ENCODE results near the gene DNM1L.

The DNM1L gene

DNA sequence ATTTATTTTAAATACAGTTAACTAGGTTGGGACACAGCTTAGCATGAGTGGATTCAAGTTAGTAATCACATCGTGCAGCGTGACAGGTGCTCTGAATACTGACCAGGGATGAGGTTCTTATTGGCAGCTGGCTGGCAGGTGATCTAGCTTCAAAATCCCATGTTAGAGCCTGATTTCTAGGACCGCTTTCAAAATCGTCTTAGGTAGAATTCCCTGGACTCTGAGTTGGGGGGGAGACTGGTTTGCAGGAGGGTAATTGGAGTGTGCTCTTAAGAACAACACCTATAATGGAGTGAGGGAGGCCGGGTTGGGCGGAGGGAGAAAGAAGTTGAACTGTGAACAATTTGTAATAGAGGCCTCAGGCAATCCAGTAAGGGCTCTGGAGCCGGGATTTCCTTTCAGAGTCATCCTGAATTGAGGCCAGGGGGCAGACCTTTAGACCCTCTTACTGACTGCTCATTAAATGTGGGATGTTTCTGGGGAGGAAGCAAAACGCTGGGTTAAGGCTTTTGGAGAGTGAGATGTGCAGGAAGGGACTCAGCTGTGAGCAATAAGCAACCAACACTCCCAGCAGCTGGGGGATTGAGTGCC lies 77.5 kb downstream of the DNM1L start:
- DNase-seq (ENCODE audit: low spot score) = no peak

DNA sequence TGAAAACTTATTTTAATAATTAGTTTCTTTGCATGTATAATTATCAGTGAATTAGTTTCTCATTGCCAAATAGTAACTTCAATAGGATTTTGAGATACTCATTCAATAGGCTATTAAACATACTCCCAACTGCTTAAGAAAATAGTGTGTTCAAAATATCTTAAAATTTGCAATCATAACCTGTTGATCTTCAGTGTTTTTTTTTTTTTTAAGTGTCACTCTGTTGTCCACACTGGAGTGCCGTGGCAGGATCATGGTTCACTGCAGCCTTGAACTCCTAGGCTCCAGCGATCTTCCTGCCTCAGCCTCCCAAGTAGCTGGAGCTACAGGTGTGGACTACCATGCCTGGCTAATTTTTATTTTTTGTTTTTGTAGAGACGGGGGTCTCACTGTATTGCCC lies 78.1 kb downstream of the DNM1L start:
- DNase-seq (ENCODE audit: low spot score) = no peak

DNA sequence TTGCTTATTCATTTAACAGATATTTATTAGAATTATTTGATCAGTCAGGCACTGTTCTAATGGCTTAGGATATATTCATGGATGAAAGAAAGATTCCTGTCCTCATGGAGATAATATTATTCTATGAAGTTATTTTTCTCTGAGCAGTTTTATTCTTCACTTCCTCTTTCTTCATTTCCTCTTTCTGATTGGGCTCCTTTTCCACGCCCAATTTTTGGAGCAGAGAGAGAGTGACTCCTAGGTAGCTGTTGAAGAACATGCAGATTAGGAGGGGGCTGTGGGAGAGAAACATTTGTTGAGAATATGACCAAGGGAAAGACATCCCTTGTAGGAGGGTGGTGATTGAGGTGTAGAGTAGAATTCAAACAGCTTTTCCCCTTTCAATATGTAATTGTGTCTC lies 82.6 kb downstream of the DNM1L start:
- DNase-seq (ENCODE audit: low spot score) = no peak

DNA sequence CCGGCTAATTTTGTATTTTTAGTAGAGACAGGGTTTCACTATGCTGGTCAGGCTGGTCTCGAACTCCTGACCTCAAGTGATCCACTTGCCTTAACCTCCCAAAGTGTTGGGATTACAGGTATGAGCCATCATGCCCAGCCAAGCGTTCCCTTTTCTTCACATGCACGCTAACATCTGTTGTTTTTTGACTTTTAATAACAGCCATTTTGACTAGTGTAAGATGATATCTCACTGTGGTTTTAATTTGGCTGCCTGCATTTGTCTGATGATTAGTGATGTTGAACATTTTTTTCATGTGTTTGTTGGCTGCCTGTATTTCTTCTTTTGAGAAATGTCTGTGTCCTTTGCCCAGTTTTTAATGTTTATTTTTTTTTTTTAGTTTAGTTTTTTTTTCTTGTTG lies 86.8 kb downstream of the DNM1L start:
- no peak for DNase-seq (ENCODE audit: low spot score)

DNA sequence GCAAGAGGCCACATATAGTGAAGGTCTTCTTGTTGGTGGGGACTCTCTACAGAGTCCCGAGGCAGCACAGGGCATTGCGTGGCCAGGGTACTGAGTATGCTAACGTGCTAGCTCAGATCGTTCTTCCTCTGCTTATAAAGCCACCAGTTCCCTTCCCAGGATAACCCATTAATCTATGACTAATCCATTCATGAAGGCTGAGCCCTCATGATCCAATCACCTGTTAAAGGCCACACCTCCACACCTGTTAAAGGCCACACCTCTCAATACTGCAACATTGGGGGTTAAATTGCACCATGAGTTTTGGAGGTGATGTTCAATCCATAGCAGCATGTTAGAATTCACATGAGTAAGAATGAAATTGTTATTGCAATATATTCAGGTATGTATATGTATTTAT lies 89.4 kb downstream of the DNM1L start:
- no peak for DNase-seq (ENCODE audit: low spot score)

DNA sequence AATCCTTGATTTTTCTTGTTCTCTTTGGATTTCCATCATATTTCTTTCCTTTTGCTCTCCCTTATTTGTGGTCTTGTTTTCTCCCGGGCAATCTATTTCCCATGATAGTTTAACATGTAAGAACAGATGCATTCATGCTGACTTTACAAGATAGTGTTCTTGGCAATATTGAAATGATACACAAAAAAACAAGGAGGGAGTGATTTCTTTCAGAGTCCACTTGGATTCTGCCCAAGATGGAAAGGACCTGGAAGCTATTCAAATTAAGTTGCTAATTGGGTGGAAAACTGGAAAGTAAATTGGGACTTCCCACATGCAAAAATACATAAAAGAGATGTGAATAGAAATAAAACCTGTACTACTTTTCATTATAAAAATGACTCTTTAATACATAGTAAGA lies 91.0 kb downstream of the DNM1L start:
- no peak for DNase-seq (ENCODE audit: low spot score)

DNA sequence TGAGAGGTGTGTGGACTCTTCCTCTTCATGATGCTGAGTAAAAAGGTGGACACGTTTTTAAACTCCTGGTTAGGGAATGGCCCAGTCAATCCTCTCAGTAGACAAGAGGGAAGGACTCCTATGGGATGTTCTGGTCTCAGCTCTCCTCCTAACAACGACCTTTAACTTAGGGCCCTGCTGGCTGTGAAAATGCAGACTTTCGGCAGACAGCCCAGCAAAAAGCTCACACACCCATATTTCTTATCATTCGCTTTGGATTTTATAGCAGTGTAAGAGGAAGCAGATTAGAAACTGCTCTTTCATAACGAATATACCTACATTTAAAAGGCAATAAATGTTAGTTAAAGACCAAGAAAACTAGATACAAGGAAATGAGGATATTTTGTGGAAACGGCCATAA lies 94.6 kb downstream of the DNM1L start:
- DNase-seq (ENCODE audit: low spot score) = no peak

DNA sequence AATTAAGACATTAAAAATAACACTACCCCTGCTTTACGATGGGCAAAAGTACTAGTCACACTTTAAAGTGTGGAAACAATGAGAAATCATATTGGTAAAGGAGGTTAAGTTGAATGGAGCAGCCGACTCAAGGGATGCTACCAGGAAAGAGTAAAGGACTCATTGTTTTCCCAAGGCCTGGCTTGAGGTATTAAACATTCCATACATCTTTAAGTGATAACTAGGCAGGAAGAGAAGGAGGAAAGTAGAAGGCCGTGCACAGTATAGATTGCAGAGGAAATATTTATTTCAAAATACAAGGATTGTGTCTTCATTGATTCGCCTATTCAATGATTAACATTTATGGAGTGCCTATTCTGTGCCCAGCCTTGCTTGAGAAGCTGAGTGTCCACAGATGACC lies 97.2 kb downstream of the DNM1L start:
- DNase-seq (ENCODE audit: low spot score) = no peak

DNA sequence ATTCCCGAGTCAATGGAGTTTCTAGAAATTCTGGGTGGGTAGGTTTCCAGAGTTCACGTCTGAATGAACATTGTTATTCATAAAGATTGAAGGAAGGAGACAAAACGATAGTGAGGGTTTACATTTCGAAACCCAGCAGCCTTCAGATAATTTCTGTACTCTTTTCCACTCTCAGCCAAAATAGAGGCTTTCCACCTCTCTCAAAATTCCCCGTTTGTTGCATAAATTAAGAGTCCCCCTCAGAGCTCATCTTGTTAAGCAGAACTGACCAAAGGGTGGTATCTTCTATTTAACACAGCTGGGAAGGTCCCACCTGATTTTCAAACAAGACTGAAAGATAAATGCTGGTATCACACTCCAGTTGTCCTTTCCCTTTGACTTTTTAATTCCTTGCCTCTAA lies 98.1 kb downstream of the DNM1L start:
- DNase-seq (ENCODE audit: low spot score) = no peak

DNA sequence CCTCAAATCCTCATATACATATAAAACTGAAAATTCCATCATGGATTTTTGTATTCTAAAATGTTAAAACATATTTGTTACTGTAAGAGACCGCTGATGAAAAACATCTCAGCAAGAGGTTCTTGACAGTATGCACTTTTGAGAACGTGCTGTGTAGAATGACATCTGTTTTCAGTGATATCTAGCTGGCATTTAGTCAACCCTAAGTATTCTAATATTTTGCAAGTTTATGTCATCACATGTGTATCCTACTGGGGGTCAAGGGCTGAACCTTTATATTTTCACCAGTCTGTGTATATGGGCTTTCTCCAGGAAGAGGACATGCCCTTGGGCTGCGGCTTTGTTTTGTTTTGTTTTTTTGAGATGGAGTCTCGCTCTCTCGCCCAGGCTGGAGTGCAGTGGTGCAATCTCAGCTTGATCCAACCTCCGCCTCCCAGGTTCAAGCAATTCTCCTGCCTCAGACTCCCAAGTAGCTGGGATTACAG lies 98.6 kb downstream of the DNM1L start:
- DNase-seq (ENCODE audit: low spot score) = no peak

DNA sequence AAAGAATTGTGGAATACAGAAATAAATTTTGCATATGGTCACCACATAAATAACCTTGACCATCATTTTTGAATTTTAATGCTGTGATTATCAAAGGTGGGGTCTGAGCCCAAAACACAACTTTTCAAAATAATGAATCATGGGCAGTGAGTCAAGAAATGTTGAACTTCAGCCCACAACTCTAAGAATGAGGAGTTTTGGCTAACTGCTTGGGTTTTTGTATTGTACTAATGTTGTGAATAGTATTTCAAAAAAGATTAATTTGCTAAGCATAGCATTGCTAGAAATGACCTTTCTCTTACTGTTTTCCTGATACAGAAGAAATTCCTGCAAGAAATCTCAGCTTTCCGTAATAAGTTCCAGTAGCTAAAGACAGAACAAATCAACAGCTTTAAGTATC lies 101.0 kb downstream of the DNM1L start:
- DNase-seq (ENCODE audit: low spot score) = no peak

DNA sequence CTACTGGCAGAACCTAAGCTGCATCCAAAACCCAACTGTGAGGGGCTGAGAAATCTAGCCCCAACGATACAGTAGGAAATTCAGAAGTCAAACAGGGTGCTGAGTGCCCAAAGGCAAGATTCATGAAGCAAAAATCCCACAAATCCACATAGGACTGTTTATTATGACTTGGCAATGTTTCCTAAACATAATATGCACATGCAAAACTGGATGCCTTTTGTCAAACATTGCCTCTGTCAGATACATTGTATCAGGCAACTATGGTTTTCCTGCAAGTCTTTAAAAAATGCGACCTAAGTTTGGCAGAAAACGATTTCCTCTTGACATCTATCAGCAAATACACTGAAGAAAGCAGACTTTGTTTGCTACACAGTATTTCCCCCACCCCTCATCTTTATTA lies 103.9 kb downstream of the DNM1L start:
- DNase-seq (ENCODE audit: low spot score) = no peak

DNA sequence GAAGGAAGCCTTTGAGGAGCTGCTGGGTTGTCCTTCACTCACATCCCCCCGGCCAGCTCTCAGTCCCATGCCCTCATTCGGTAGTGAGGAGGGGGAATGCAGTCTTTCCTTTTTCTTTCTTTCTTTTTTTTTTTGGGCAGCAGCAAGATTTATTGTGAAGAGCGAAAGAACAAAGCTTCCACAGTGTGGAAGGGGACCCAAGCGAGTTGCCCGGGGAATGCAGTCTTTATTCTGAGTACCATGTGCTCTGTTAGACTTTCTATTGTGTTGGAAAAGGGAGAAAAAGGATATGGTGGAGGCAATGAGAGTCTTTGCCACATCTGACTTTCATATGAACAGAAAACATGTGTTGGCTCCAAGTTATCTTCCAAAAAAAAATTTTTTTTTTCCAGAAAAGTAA lies 106.5 kb downstream of the DNM1L start:
- no peak for DNase-seq (ENCODE audit: low spot score)

DNA sequence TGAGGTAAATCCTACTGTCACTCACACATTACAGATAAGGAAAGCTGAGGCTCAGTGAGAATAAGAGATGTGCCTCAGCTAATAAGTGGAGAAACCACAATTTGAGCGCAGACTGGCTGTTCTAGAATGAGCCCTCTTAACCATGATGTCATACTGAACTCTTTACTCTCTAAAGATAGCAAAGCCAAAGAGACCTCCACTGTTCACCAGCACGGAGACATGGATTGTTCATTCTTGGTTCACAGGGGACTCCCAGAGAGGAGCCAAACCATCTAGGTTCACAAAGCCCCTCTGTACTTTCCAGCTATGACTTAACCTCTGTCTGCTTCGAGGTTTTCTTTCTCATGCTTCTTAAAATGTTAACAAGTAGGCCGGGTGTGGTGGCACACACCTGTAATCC lies 109.3 kb downstream of the DNM1L start:
- DNase-seq (ENCODE audit: low spot score) = no peak

DNA sequence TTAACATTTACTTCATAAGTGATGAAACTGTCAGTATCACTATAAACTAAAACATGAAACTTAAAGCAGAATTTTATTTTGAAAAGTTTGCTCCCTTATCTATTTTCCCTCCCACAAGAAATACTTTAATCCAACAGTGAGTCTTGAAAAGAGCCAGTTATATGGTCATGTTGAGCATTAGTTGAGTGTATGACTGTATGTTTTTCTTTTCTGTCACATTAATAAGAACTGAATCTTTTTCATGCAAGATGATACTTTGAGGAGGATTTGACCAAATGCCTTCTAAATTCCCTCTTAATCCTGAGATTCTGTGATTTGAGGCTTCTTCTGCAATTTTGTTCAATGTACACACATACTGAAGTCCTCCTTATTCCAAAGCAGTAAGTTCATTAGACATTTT lies 110.3 kb downstream of the DNM1L start:
- DNase-seq (ENCODE audit: low spot score) = no peak

DNA sequence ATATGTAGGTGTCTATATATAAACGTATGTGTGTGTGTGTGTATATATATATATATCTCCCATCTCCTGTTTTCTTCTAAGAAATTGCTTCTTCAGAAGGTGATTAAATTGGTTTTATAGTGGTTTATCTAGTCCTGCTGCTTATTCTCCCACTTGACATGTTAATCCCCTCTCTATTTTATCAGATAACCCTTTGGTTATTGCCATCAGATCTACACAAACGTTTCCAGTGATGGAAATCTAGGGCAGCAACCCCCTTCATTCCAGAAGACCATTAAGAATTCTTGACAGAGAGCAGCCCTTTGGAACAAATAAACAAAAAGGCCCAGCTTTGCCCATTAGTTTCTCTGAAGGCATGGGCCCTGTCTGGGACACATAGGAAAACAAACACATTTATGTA lies 110.8 kb downstream of the DNM1L start:
- DNase-seq (ENCODE audit: low spot score) = no peak

DNA sequence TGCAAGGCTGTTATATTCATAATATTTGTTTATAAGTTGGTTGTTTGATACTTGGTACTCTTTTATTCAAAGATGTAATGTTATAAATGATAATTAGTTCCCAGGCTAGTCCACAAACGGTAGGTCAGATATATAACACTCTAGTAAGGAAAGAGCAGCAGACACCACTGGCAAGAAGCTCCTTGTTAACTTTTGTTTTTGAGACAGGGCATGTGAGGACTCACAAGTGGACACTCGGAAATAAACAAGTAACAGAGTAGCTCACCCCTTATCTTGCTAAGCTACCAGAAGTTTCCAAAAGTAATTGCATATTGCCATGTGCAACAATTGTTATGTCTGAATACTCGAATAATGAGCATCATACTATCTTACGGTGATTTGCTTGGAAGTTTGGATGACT lies 115.2 kb downstream of the DNM1L start:
- DNase-seq (ENCODE audit: low spot score) = no peak

Data from hematopoietic multipotent progenitor cell treated with erythropoietin and hydrocortisone succinate and interleukin-3 and kit ligand, for 17 days (in vitro differentiated cells).